IMR-90 (cell line): ENCODE results near the gene UST. TPM values are rescaled to one million over a fixed set of nuclear protein-coding genes. Genes with fewer than 3 reads are reported as not detected.

Source experiments
- ATAC-seq: fragments of 200-7000 bp; cut with Tn5 transposase; 2 replicates; pipeline ENCODE4 v1.9.1; 2020; ENCODE audit warnings: low read depth, mild to moderate bottlenecking, moderate library complexity
- BruUV-seq: library from RNA; stranded (reverse); fragments of 400-500 nt; replicated peaks from 2 replicates; lab custom pipeline; 2021; lab: Mats Ljungman, UMichigan
- CTCF ChIA-PET: fragments of 300-600 bp; formaldehyde crosslinking; extraction: SDS; loops from one replicate; lab custom pipeline; 2021; ENCODE audit warnings: antibody characterized with exemption; lab: Yijun Ruan, JAX
- POLR2A ChIA-PET: fragments of 300-600 bp; sonication (Branson Sonifier 250); formaldehyde crosslinking; loops from one replicate; lab custom pipeline; 2022; ENCODE audit warnings: antibody characterized with exemption; ENCODE audit not compliant: unreplicated experiment; lab: Charles Lee
- DNase-seq: peaks from one replicate; pipeline ENCODE4 v3.0.0; 2013
- H2AFZ ChIP-seq: replicated peaks from 2 replicates; pipeline ENCODE3; 2013; ENCODE audit warnings: low read length, mild to moderate bottlenecking; ENCODE audit not compliant: poor library complexity
- H2AK5ac ChIP-seq: 2 replicates; pipeline ENCODE4 v1.6.1; 2013; ENCODE audit warnings: low read depth, low read length, inconsistent platforms
- H2AK9ac ChIP-seq: replicated peaks from 2 replicates; pipeline ENCODE3; 2013; ENCODE audit warnings: mild to moderate bottlenecking, low read depth, low read length, moderate library complexity; ENCODE audit not compliant: poor library complexity
- H2BK120ac ChIP-seq: 2 replicates; pipeline ENCODE4 v1.6.1; 2013; ENCODE audit warnings: low read depth, low read length, inconsistent platforms
- H2BK15ac ChIP-seq: 3 replicates; pipeline ENCODE4 v1.6.1; 2013; ENCODE audit warnings: low read depth, low read length, inconsistent platforms
- H2BK20ac ChIP-seq: 2 replicates; pipeline ENCODE4 v1.6.1; 2013; ENCODE audit warnings: low read depth, mild to moderate bottlenecking, inconsistent platforms, low read length, moderate library complexity
- H2BK5ac ChIP-seq: 2 replicates; pipeline ENCODE4 v1.6.1; 2013; ENCODE audit warnings: mild to moderate bottlenecking, low read depth, low read length, inconsistent platforms; ENCODE audit not compliant: poor library complexity, severe bottlenecking
- H3K14ac ChIP-seq: replicated peaks from 2 replicates; pipeline ENCODE4 v1.6.1; 2013; ENCODE audit warnings: low read depth, low read length, inconsistent platforms
- H3K18ac ChIP-seq: 2 replicates; pipeline ENCODE4 v1.6.1; 2013; ENCODE audit warnings: low read depth, low read length, control low read depth
- H3K23ac ChIP-seq: 2 replicates; pipeline ENCODE4 v1.6.1; 2013; ENCODE audit warnings: low read depth, low read length, inconsistent platforms
- H3K27ac ChIP-seq: 2 replicates; pipeline ENCODE4 v1.5.1; 2013; ENCODE audit warnings: mild to moderate bottlenecking, control low read depth, low read length; ENCODE audit not compliant: insufficient read depth
- H3K27me3 ChIP-seq: 2 replicates; pipeline ENCODE4 v1.6.1; 2013; ENCODE audit warnings: low read length; ENCODE audit not compliant: control insufficient read depth, insufficient read depth
- H3K36me3 ChIP-seq: 2 replicates; pipeline ENCODE4 v1.6.1; 2013; ENCODE audit warnings: low read length, mixed read lengths; ENCODE audit not compliant: control insufficient read depth, insufficient read depth
- H3K4ac ChIP-seq: 2 replicates; pipeline ENCODE4 v1.6.1; 2013; ENCODE audit warnings: low read depth, low read length, inconsistent platforms
- H3K4me1 ChIP-seq: 2 replicates; pipeline ENCODE4 v1.6.1; 2013; ENCODE audit warnings: low read length, mixed read lengths; ENCODE audit not compliant: control insufficient read depth, insufficient read depth
- H3K4me2 ChIP-seq: 2 replicates; pipeline ENCODE4 v1.6.1; 2013; ENCODE audit warnings: low read depth, mild to moderate bottlenecking, control low read depth, low read length, moderate library complexity
- H3K4me3 ChIP-seq: 2 replicates; pipeline ENCODE4 v1.5.1; 2013; ENCODE audit warnings: low read depth, mild to moderate bottlenecking, control low read depth, low read length, moderate library complexity; ENCODE audit not compliant: insufficient read depth
- H3K56ac ChIP-seq: 2 replicates; pipeline ENCODE4 v1.6.1; 2013; ENCODE audit warnings: low read length, inconsistent platforms; ENCODE audit not compliant: insufficient read depth; ENCODE audit errors: extremely low read depth
- H3K79me1 ChIP-seq, 2 experiments: 2 replicates each; pipeline ENCODE4 v1.6.1; 2013; ENCODE audit warnings: low read length in 2 of 2, inconsistent platforms in 1 of 2, low read depth in 1 of 2
- H3K9ac ChIP-seq: 2 replicates; pipeline ENCODE4 v1.6.1; 2013; ENCODE audit warnings: low read depth, low read length, control low read depth
- H3K9me1 ChIP-seq: 2 replicates; pipeline ENCODE4 v1.6.1; 2013; ENCODE audit warnings: low read length, inconsistent platforms; ENCODE audit not compliant: insufficient read depth
- H3K9me3 ChIP-seq: 2 replicates; pipeline ENCODE4 v1.6.1; 2013; ENCODE audit warnings: low read length; ENCODE audit not compliant: control insufficient read depth, insufficient read depth
- H4K20me1 ChIP-seq: 2 replicates; pipeline ENCODE4 v1.6.1; 2013; ENCODE audit warnings: low read length, inconsistent platforms; ENCODE audit not compliant: insufficient read depth
- H4K5ac ChIP-seq: 2 replicates; pipeline ENCODE4 v1.6.1; 2013; ENCODE audit warnings: mild to moderate bottlenecking, low read depth, low read length, control low read depth
- H4K8ac ChIP-seq, 2 experiments: 2 replicates each; pipeline ENCODE4 v1.6.1; 2013; ENCODE audit warnings: low read depth in 2 of 2, low read length in 2 of 2, control low read depth in 1 of 2, inconsistent platforms in 1 of 2
- H4K91ac ChIP-seq: 2 replicates; pipeline ENCODE4 v1.6.1; 2013; ENCODE audit warnings: low read depth, low read length, inconsistent platforms; ENCODE audit not compliant: insufficient read depth
- BHLHE40 ChIP-seq: fragments of 150-350 bp; IDR thresholded peaks from 2 replicates; pipeline ENCODE4 v1.6.1; 2016; ENCODE audit warnings: mild to moderate bottlenecking, low read depth, low read length
- CEBPB ChIP-seq: IDR thresholded peaks from 2 replicates; pipeline ENCODE4 v1.6.1; 2012; ENCODE audit warnings: low read depth, low read length, improper control_type of control experiment
- CHD1 ChIP-seq: IDR thresholded peaks from 2 replicates; pipeline ENCODE4 v1.6.1; 2012; ENCODE audit warnings: low read depth, low read length, improper control_type of control experiment
- CTCF ChIP-seq: conservative IDR thresholded peaks from 2 replicates; pipeline ENCODE4 v1.5.1; 2012; ENCODE audit warnings: mild to moderate bottlenecking, low read depth, low read length, improper control_type of control experiment
- ELK1 ChIP-seq: fragments of 150-350 bp; IDR thresholded peaks from 2 replicates; pipeline ENCODE4 v1.6.1; 2016; ENCODE audit warnings: low read depth, mild to moderate bottlenecking, low read length, moderate library complexity, borderline replicate concordance
- FOS ChIP-seq: fragments of 150-350 bp; IDR thresholded peaks from 2 replicates; pipeline ENCODE4 v1.6.1; 2016; ENCODE audit warnings: low read depth, low read length
- MAFK ChIP-seq: IDR thresholded peaks from 2 replicates; pipeline ENCODE4 v1.6.1; 2012; ENCODE audit warnings: low read depth, low read length, improper control_type of control experiment
- MAZ ChIP-seq: IDR thresholded peaks from 2 replicates; pipeline ENCODE4 v1.6.1; 2012; ENCODE audit warnings: low read depth, mild to moderate bottlenecking, low read length, improper control_type of control experiment, moderate library complexity, borderline replicate concordance
- MXI1 ChIP-seq: IDR thresholded peaks from 2 replicates; pipeline ENCODE4 v1.6.1; 2012; ENCODE audit warnings: low read depth, mild to moderate bottlenecking, low read length, moderate library complexity, borderline replicate concordance
- NFE2L2 ChIP-seq: fragments of 150-350 bp; IDR thresholded peaks from 2 replicates; pipeline ENCODE4 v1.6.1; 2016; ENCODE audit warnings: low read depth, mild to moderate bottlenecking, low read length
- POLR2A ChIP-seq: IDR thresholded peaks from 2 replicates; pipeline ENCODE4 v1.6.1; 2012; ENCODE audit warnings: mild to moderate bottlenecking, low read depth, low read length
- RAD21 ChIP-seq: IDR thresholded peaks from 2 replicates; pipeline ENCODE4 v1.6.1; 2012; ENCODE audit warnings: low read length, improper control_type of control experiment
- RCOR1 ChIP-seq: IDR thresholded peaks from 2 replicates; pipeline ENCODE4 v1.6.1; 2012; ENCODE audit warnings: mild to moderate bottlenecking, low read length, improper control_type of control experiment; ENCODE audit not compliant: insufficient replicate concordance
- RFX5 ChIP-seq: IDR thresholded peaks from 2 replicates; pipeline ENCODE4 v1.8.0; 2012; ENCODE audit warnings: low read depth, mild to moderate bottlenecking, low read length, moderate library complexity
- SMC3 ChIP-seq: fragments of 150-350 bp; IDR thresholded peaks from 2 replicates; pipeline ENCODE4 v1.6.1; 2016; ENCODE audit warnings: low read depth, mild to moderate bottlenecking, antibody characterized with exemption, low read length, moderate library complexity
- USF2 ChIP-seq: fragments of 150-350 bp; IDR thresholded peaks from 2 replicates; pipeline ENCODE4 v1.6.1; 2017; ENCODE audit warnings: mild to moderate bottlenecking, antibody characterized with exemption, low read length, low read depth
- WGBS, 2 experiments: methylation state at CpG; one replicate each; pipeline versions ENCODE4 v1.1.5 to v1.1.7; 2013; ENCODE audit warnings: missing lambda C conversion rate in 2 of 2; ENCODE audit not compliant: insufficient read length in 1 of 2; ENCODE audit errors: extremely low coverage in 2 of 2; 5-methylcytosine and 5-hydroxymethylcytosine counted together
- dilution Hi-C: fragments of 300-500 bp; cut with HindIII; formaldehyde crosslinking; loops from one replicate; pipeline ENCODE4 v1.14.3; 2018; ENCODE audit warnings: low sequenced_read_pairs; ENCODE audit not compliant: unreplicated experiment
- in situ Hi-C: fragments of 300-500 bp; cut with MboI; formaldehyde crosslinking; loops from 3 replicates; pipeline ENCODE4 v1.14.3; 2019; ENCODE audit warnings: low sequenced_read_pairs, inconsistent platforms, mixed read lengths
- intact Hi-C: fragments of 100-400 bp; cut with micrococcal nuclease; formaldehyde crosslinking; loops from 2 replicates; pipeline ENCODE4 v1.10.0; 2022
- polyA plus RNA-seq, 3 experiments: library from polyadenylated mRNA; depleted of rRNA; stranded (reverse); fragments of >200 nt; gene quantifications; 2 replicates each; pipeline ENCODE4 v1.2.3, GENCODE V29; 2012; ENCODE audit warnings: low replicate concordance in 1 of 3
- total RNA-seq: library from RNA; depleted of rRNA; stranded (reverse); fragments of >200 nt; gene quantifications from 2 replicates; pipeline ENCODE4 v1.2.3, GENCODE V29; 2012

The UST gene
- total and polyA plus RNA-seq, 2 of the 4 experiments (the other 2 are of a cell fraction) = 7.7 to 13.8 TPM

- Histone ChIP-seq H3K4me3 (no peak overlapping the region), H3K4ac (no peak overlapping the region), H3K56ac (no peak overlapping the region), H4K5ac (no peak overlapping the region), H3K9ac (no peak overlapping the region), H3K27ac (no peak overlapping the region), H3K9me3 (no peaks in the 10 kb centered on the region), H3K27me3 (no peaks in the 10 kb centered on the region), H3K4me1 (peaks cover 19% of the 10 kb centered on the region), H4K91ac (no peak overlapping the region), H3K4me2 (no peak overlapping the region), H2BK20ac (no peak overlapping the region), H2BK120ac (no peak overlapping the region), H3K9me1 (peaks cover 16% of the 10 kb centered on the region), H2AFZ (no peak overlapping the region), H2BK15ac (no peak overlapping the region), H2AK5ac (no peak overlapping the region), H2BK5ac (no peak overlapping the region), H3K18ac (no peak overlapping the region), H4K20me1 (no peaks in the 10 kb centered on the region; the same call in 1 of the 2 replicates), H4K8ac (no peak overlapping the region), H3K23ac (no peak overlapping the region), H2AK9ac (no peak overlapping the region), H3K79me1 (no peaks in the 10 kb centered on the region), H3K36me3 (no peaks in the 10 kb centered on the region), H3K14ac (no peak overlapping the region)
- ATAC-seq = peak; percentile 50
- TF ChIP-seq POLR2A = no peak
- no peak for TF ChIP-seq CHD1
- TF ChIP-seq CEBPB = no peak
- TF ChIP-seq SMC3 = peak; percentile 60
- TF ChIP-seq MAZ = no peak
- no peak for TF ChIP-seq MXI1
- TF ChIP-seq RCOR1 = no peak
- no peak for TF ChIP-seq FOS
- TF ChIP-seq RAD21 = peak; percentile 77
- TF ChIP-seq CTCF = peak; percentile 71
- no peak for TF ChIP-seq USF2
- no peak for TF ChIP-seq RFX5
- no peak for TF ChIP-seq MAFK
- no peak for TF ChIP-seq BHLHE40
- no peak for TF ChIP-seq NFE2L2
- no peak for TF ChIP-seq ELK1
- peak; percentile 66 for DNase-seq
- intact Hi-C loops (loop anchor here (5.0 kb wide), 2 partner anchors 39 to 396 kb away; no protein-coding TSS in a partner anchor), in situ Hi-C loops (no loop called here), dilution Hi-C loops (no loop called here)
- POLR2A ChIA-PET = no interaction called here
- no CpG with 5 or more reads among the region's 5 CpGs for WGBS, 2 experiments
- no TSS peak for BruUV-seq
- CTCF ChIA-PET = interaction anchor here (0.8 to 1.4 kb wide), 3 partner anchors 16 to 396 kb away, joined by 3 to 8 read pairs (median 3); no protein-coding TSS in a partner anchor
Observed at GRCh38 chr6:148973538-148974208, 226.8 kb downstream of the UST start.
